A549 (cell line): ENCODE measurements around the gene LMO2.

Source experiments
- CTCF ChIP-seq: fragments of >200 bp; sonication (Bioruptor Twin); formaldehyde crosslinking; IDR thresholded peaks from 3 replicates; pipeline ENCODE4 v1.5.1; 2016
- EP300 ChIP-seq, 2 experiments: fragments of >200 bp; sonication (Bioruptor Twin); formaldehyde crosslinking; IDR thresholded peaks; 2 replicates in 1 of 2; 3 replicates in 1 of 2; pipeline ENCODE4 v1.6.1; 2016 to 2017
- NR3C1 ChIP-seq: fragments of >200 bp; sonication (Bioruptor Twin); formaldehyde crosslinking; IDR thresholded peaks from 3 replicates; pipeline ENCODE4 v1.6.1; 2017
- POLR2A ChIP-seq: IDR thresholded peaks from 2 replicates; pipeline ENCODE4 v1.6.1; 2012; ENCODE audit warnings: mild to moderate bottlenecking, low read length

- TF ChIP-seq CTCF (no peak), EP300 (IDR thresholded peaks at IDR 0.05) (no peak), NR3C1 (no peak), POLR2A (no peak)
Measured at GRCh38 chr11:33915526-33915925, 23.6 kb upstream of the LMO2 start.
